ENCODE results near the gene MAP7D3. TPM values are rescaled to one million over a fixed set of nuclear protein-coding genes. Genes with fewer than 3 reads are reported as not detected.

The MAP7D3 gene
- total RNA-seq, 1 experiment from 2014 or later: 19.0 TPM

- no peaks in the 10 kb centered on the region for H4K20me1 ChIP-seq (ENCODE audit: insufficient read depth)
- no peaks in the 10 kb centered on the region for H3K27me3 ChIP-seq (ENCODE audit: insufficient read depth, low read depth)
- intact Hi-C loops (cut with micrococcal nuclease; ENCODE audit: unreplicated experiment): no loop called here
- 0 out of 2 replicates have a peak, but pooled peaks cover 4% of the 10 kb centered on the region for H3F3A ChIP-seq (ENCODE audit: insufficient read depth, low read depth)
- peaks cover 37% of the 10 kb centered on the region for H3K4me1 ChIP-seq (replicated peaks; ENCODE audit: insufficient read depth)
- TF ChIP-seq EZH2 (IDR thresholded peaks at IDR 0.05; ENCODE audit: low read depth) (no peak), CTCF (conservative IDR thresholded peaks at IDR 0.05) (no peak)
- DNase-seq: no peak
- BruUV-seq (replicated peaks): no TSS peak
- H3K4me3 ChIP-seq: no peak overlapping the region
- no peaks in the 10 kb centered on the region for H3K9me3 ChIP-seq (ENCODE audit: insufficient read depth, low read depth)
- CTCF ChIA-PET: no interaction called here
- no peak overlapping the region for H3K27ac ChIP-seq
- H3K9me2 ChIP-seq (ENCODE audit: insufficient read depth): no peaks in the 10 kb centered on the region
- POLR2A ChIA-PET (ENCODE audit: unreplicated experiment): no interaction called here
- no peaks in the 10 kb centered on the region for H3K36me3 ChIP-seq (ENCODE audit: low read depth)
- H3K4me2 ChIP-seq: no peak overlapping the region
- no peaks in the 10 kb centered on the region for H3K79me2 ChIP-seq (ENCODE audit: low read depth)
- no peak overlapping the region for H2AFZ ChIP-seq
These were observed 44.3 kb downstream of the MAP7D3 start for GRCh38 chrX:136206916-136207315.

- Histone ChIP-seq H2AFZ (no peak overlapping the region), H3K4me1 (replicated peaks; ENCODE audit: insufficient read depth) (peaks cover 37% of the 10 kb centered on the region), H3K36me3 (ENCODE audit: low read depth) (no peaks in the 10 kb centered on the region), H4K20me1 (ENCODE audit: insufficient read depth) (no peaks in the 10 kb centered on the region), H3K27ac (no peak overlapping the region), H3K27me3 (ENCODE audit: insufficient read depth, low read depth) (no peaks in the 10 kb centered on the region), H3K4me3 (no peak overlapping the region), H3K79me2 (ENCODE audit: low read depth) (no peaks in the 10 kb centered on the region), H3F3A (ENCODE audit: insufficient read depth, low read depth) (0 out of 2 replicates have a peak, but pooled peaks cover 4% of the 10 kb centered on the region), H3K9me2 (ENCODE audit: insufficient read depth) (no peaks in the 10 kb centered on the region), H3K9me3 (ENCODE audit: insufficient read depth, low read depth) (no peaks in the 10 kb centered on the region), H3K4me2 (no peak overlapping the region)
- DNase-seq: no peak
- POLR2A ChIA-PET (ENCODE audit: unreplicated experiment): no interaction called here
- TF ChIP-seq CTCF (conservative IDR thresholded peaks at IDR 0.05): no peak
- TF ChIP-seq EZH2 (IDR thresholded peaks at IDR 0.05; ENCODE audit: low read depth): no peak
- BruUV-seq (replicated peaks): no TSS peak
- CTCF ChIA-PET: interaction anchor here (0.6 kb wide), 1 partner anchor 170 kb away, joined by 5 read pairs; no protein-coding TSS in a partner anchor
- intact Hi-C loops (cut with micrococcal nuclease; ENCODE audit: unreplicated experiment): no loop called here
These were observed 45.3 kb downstream of the MAP7D3 start for GRCh38 chrX:136205882-136206380.

GRCh38 chrX:136204571-136204970, 46.6 kb downstream of the MAP7D3 start:
- ChIA-PET CTCF (no interaction called here), POLR2A (ENCODE audit: unreplicated experiment) (interaction anchor here (0.6 to 0.9 kb wide), 2 partner anchors 18 to 60 kb away, joined by 5 read pairs; no protein-coding TSS in a partner anchor)
- Histone ChIP-seq H3K79me2 (ENCODE audit: low read depth) (no peaks in the 10 kb centered on the region), H3K27me3 (ENCODE audit: insufficient read depth, low read depth) (no peaks in the 10 kb centered on the region), H3K4me3 (no peak overlapping the region), H3K36me3 (ENCODE audit: low read depth) (no peaks in the 10 kb centered on the region), H2AFZ (no peak overlapping the region), H3F3A (ENCODE audit: insufficient read depth, low read depth) (0 out of 2 replicates have a peak, but pooled peaks cover 4% of the 10 kb centered on the region), H3K4me1 (replicated peaks; ENCODE audit: insufficient read depth) (peaks cover 37% of the 10 kb centered on the region), H3K4me2 (peak overlapping the region; percentile 20), H3K27ac (no peak overlapping the region), H3K9me2 (ENCODE audit: insufficient read depth) (no peaks in the 10 kb centered on the region), H4K20me1 (ENCODE audit: insufficient read depth) (no peaks in the 10 kb centered on the region), H3K9me3 (ENCODE audit: insufficient read depth, low read depth) (no peaks in the 10 kb centered on the region)
- peak; percentile 45 to 89 for DNase-seq
- no TSS peak for BruUV-seq (replicated peaks)
- TF ChIP-seq EZH2 (IDR thresholded peaks at IDR 0.05; ENCODE audit: low read depth): no peak
- no peak for TF ChIP-seq CTCF (conservative IDR thresholded peaks at IDR 0.05)
- intact Hi-C loops (cut with micrococcal nuclease; ENCODE audit: unreplicated experiment): loop anchor here (5.0 kb wide), 1 partner anchor 177 kb away; no protein-coding TSS in a partner anchor
